IMR-90 (cell line): ENCODE data around the gene BCAR1.

ENCODE experiments used
- BHLHE40 ChIP-seq: fragments of 150-350 bp; IDR thresholded peaks from 2 replicates; pipeline ENCODE4 v1.6.1; 2016; ENCODE audit warnings: mild to moderate bottlenecking, low read depth, low read length
- ELK1 ChIP-seq: fragments of 150-350 bp; IDR thresholded peaks from 2 replicates; pipeline ENCODE4 v1.6.1; 2016; ENCODE audit warnings: low read depth, mild to moderate bottlenecking, low read length, moderate library complexity, borderline replicate concordance
- FOS ChIP-seq: fragments of 150-350 bp; IDR thresholded peaks from 2 replicates; pipeline ENCODE4 v1.6.1; 2016; ENCODE audit warnings: low read depth, low read length
- MAFK ChIP-seq: IDR thresholded peaks from 2 replicates; pipeline ENCODE4 v1.6.1; 2012; ENCODE audit warnings: low read depth, low read length, improper control_type of control experiment
- MAZ ChIP-seq: IDR thresholded peaks from 2 replicates; pipeline ENCODE4 v1.6.1; 2012; ENCODE audit warnings: low read depth, mild to moderate bottlenecking, low read length, improper control_type of control experiment, moderate library complexity, borderline replicate concordance
- MXI1 ChIP-seq: IDR thresholded peaks from 2 replicates; pipeline ENCODE4 v1.6.1; 2012; ENCODE audit warnings: low read depth, mild to moderate bottlenecking, low read length, moderate library complexity, borderline replicate concordance
- POLR2A ChIP-seq: IDR thresholded peaks from 2 replicates; pipeline ENCODE4 v1.6.1; 2012; ENCODE audit warnings: mild to moderate bottlenecking, low read depth, low read length
- RAD21 ChIP-seq: IDR thresholded peaks from 2 replicates; pipeline ENCODE4 v1.6.1; 2012; ENCODE audit warnings: low read length, improper control_type of control experiment
- RCOR1 ChIP-seq: IDR thresholded peaks from 2 replicates; pipeline ENCODE4 v1.6.1; 2012; ENCODE audit warnings: mild to moderate bottlenecking, low read length, improper control_type of control experiment; ENCODE audit not compliant: insufficient replicate concordance
- RFX5 ChIP-seq: IDR thresholded peaks from 2 replicates; pipeline ENCODE4 v1.8.0; 2012; ENCODE audit warnings: low read depth, mild to moderate bottlenecking, low read length, moderate library complexity
- SMC3 ChIP-seq: fragments of 150-350 bp; IDR thresholded peaks from 2 replicates; pipeline ENCODE4 v1.6.1; 2016; ENCODE audit warnings: low read depth, mild to moderate bottlenecking, antibody characterized with exemption, low read length, moderate library complexity
- USF2 ChIP-seq: fragments of 150-350 bp; IDR thresholded peaks from 2 replicates; pipeline ENCODE4 v1.6.1; 2017; ENCODE audit warnings: mild to moderate bottlenecking, antibody characterized with exemption, low read length, low read depth
- TF ChIP-seq, protein P1 (sequence below): conservative IDR thresholded peaks from 2 replicates; pipeline ENCODE4 v1.5.1; 2012; ENCODE audit warnings: mild to moderate bottlenecking, low read depth, low read length, improper control_type of control experiment

- TF ChIP-seq, protein P1, sequence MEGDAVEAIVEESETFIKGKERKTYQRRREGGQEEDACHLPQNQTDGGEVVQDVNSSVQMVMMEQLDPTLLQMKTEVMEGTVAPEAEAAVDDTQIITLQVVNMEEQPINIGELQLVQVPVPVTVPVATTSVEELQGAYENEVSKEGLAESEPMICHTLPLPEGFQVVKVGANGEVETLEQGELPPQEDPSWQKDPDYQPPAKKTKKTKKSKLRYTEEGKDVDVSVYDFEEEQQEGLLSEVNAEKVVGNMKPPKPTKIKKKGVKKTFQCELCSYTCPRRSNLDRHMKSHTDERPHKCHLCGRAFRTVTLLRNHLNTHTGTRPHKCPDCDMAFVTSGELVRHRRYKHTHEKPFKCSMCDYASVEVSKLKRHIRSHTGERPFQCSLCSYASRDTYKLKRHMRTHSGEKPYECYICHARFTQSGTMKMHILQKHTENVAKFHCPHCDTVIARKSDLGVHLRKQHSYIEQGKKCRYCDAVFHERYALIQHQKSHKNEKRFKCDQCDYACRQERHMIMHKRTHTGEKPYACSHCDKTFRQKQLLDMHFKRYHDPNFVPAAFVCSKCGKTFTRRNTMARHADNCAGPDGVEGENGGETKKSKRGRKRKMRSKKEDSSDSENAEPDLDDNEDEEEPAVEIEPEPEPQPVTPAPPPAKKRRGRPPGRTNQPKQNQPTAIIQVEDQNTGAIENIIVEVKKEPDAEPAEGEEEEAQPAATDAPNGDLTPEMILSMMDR = no peak
- no peak for TF ChIP-seq POLR2A
- TF ChIP-seq MAZ = no peak
- TF ChIP-seq MXI1 = no peak
- TF ChIP-seq SMC3 = no peak
- no peak for TF ChIP-seq RCOR1
- no peak for TF ChIP-seq RAD21
- no peak for TF ChIP-seq MAFK
- no peak for TF ChIP-seq FOS
- TF ChIP-seq USF2 = no peak
- no peak for TF ChIP-seq BHLHE40
- no peak for TF ChIP-seq ELK1
- TF ChIP-seq RFX5 = no peak
Measured at GRCh38 chr16:75189638-75190245, 61.7 kb downstream of the BCAR1 start.
